Stomach (tissue), 4 donors: ENCODE data around the gene AFDN.

Experiments
- CTCF ChIP-seq, 7 experiments: fragments of 450-650 bp in 4 of 7; fragments of 200-600 bp in 3 of 7; sonication (generic) in 3 of 7; IDR thresholded peaks; one replicate each; pipeline ENCODE4 v1.5.1; 2016 to 2019; ENCODE audit warnings: antibody characterized with exemption in 7 of 7, control low read depth in 2 of 7, mild to moderate bottlenecking in 1 of 7
- EP300 ChIP-seq: sonication (generic); formaldehyde crosslinking; IDR thresholded peaks from one replicate; pipeline ENCODE4 v1.6.1; 2017; ENCODE audit warnings: antibody characterized with exemption
- POLR2A ChIP-seq, 4 donors: fragments of 450-650 bp; IDR thresholded peaks; one replicate each; pipeline ENCODE4 v1.6.1; 2016; ENCODE audit warnings: antibody characterized with exemption in 4 of 4, control low read depth in 2 of 4, mild to moderate bottlenecking in 1 of 4, moderate library complexity in 1 of 4
- POLR2AphosphoS5 ChIP-seq, 3 donors: sonication (generic); formaldehyde crosslinking; IDR thresholded peaks; one replicate each; pipeline ENCODE4 v1.6.1; 2016; ENCODE audit warnings: antibody characterized with exemption in 3 of 3

GRCh38 chr6:167974640-167975344, 148.1 kb downstream of the AFDN start:
- TF ChIP-seq POLR2AphosphoS5 (IDR thresholded peaks at IDR 0.05) (no peak), CTCF (IDR thresholded peaks at IDR 0.05) (no peak), POLR2A (IDR thresholded peaks at IDR 0.05) (no peak), EP300 (no peak)
